Esophagus (tissue), 2 donors: ENCODE results near the gene CBS. TPM values are rescaled to one million over a fixed set of nuclear protein-coding genes. Genes with fewer than 3 reads are reported as not detected.
"Not testable (repeated sequence)": the region's sequence is repeated elsewhere in the genome, so short reads cannot be mapped to it uniquely, and the experiment has no call there.

Experiments used
- H3K27ac ChIP-seq, 2 donors: one replicate each; pipeline ENCODE4 v1.5.1; 2013; ENCODE audit warnings: low read depth in 2 of 2, mild to moderate bottlenecking in 2 of 2, inconsistent platforms in 1 of 2, low read length in 1 of 2, moderate library complexity in 1 of 2
- H3K27me3 ChIP-seq, 2 donors: one replicate each; pipeline ENCODE4 v1.6.1; 2013; ENCODE audit warnings: low read length in 2 of 2, control low read depth in 1 of 2, mild to moderate bottlenecking in 1 of 2; ENCODE audit not compliant: insufficient read depth in 2 of 2, control insufficient read depth in 1 of 2
- H3K36me3 ChIP-seq, 2 donors: one replicate each; pipeline ENCODE4 v1.6.1; 2013; ENCODE audit warnings: low read length in 1 of 2; ENCODE audit not compliant: control insufficient read depth in 2 of 2, insufficient read depth in 2 of 2
- H3K4me1 ChIP-seq, 2 donors: one replicate each; pipeline ENCODE4 v1.6.1; 2013; ENCODE audit warnings: low read length in 1 of 2; ENCODE audit not compliant: control insufficient read depth in 2 of 2, insufficient read depth in 2 of 2
- H3K4me3 ChIP-seq, 2 donors: one replicate each; pipeline ENCODE4 v1.5.1; 2013; ENCODE audit warnings: low read length in 2 of 2, mild to moderate bottlenecking in 2 of 2, low read depth in 1 of 2, moderate library complexity in 1 of 2
- H3K9me3 ChIP-seq, 2 donors: one replicate each; pipeline ENCODE4 v1.6.1; 2013; ENCODE audit warnings: mild to moderate bottlenecking in 2 of 2, low read depth in 1 of 2, low read length in 1 of 2, moderate library complexity in 1 of 2; ENCODE audit not compliant: control insufficient read depth in 2 of 2, insufficient read depth in 1 of 2
- WGBS, 2 donors: extraction: QIAGEN DNeasy Blood & Tissue Kit; methylation state at CpG; one replicate each; pipeline ENCODE4 v1.1.7; 2013; 5-methylcytosine and 5-hydroxymethylcytosine counted together
- polyA plus RNA-seq, 2 donors: library from polyadenylated mRNA; stranded (reverse); fragments of 200-250 nt; gene quantifications; one replicate each; pipeline ENCODE4 v1.2.3, GENCODE V29; 2013
- donor health status: healthy with polysubstance abuse.
- donor health status: Bipolar disorder and iron deficiency.

Gene CBS
- polyA plus RNA-seq, 2 donors = 0.92 to 2.2 TPM

DNA sequence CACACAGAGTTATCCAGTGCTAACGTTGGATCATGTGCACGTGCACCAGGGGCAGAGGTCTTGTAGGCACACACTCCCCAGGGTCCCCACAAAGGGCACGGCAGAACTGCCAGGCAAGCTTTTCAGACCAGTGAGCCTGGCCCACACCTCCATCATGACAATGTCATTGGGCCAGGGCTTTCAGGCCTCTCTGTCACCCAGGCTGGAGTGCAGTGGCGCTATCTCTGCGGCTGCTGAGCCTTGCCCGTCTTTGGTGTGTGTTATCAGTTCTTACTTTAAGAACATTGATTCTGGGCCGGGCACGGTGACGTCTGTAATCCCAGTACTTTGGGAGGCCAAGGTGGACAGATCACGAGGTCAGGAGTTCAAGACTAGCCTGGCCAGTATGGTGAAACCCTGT lies 57.1 kb downstream of the CBS start:
- WGBS, 2 donors = 84 to 89% methylated on average over 10 of the region's 10 CpGs
- H3K36me3 ChIP-seq = peaks cover 3 to 36% of the 10 kb centered on the region in 2 donors

DNA sequence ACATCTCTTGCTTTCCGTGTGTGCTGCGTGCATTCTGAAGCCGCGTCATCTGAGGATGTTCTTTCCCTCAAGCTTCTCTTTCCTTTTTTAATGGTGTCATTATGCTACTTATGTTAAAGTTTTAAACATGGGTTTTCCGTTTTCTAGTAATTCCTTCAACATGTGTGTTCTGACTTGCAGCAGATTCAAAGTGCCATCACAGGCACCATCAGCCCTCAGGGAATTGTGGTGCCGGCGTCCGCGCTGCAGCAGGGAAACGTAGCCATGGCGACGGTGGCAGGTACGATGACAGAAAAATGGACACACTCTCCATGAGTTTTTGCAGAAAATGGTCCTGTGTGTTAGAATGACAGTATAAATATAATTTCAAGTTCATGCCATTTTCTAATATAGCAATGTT lies 58.9 kb downstream of the CBS start:
- WGBS, 2 donors = 96% methylated on average over 13 of the region's 13 CpGs
- Histone ChIP-seq H3K27ac (no peak overlapping the region), H3K9me3 (no peaks in the 10 kb centered on the region), H3K36me3 (peaks cover 8 to 34% of the 10 kb centered on the region in 2 donors), H3K4me1 (no peaks in the 10 kb centered on the region), H3K27me3 (no peaks in the 10 kb centered on the region), H3K4me3 (no peak overlapping the region)

More for the DNA sequence above, 57.1 kb downstream of the CBS start:
- Histone ChIP-seq H3K4me1 (no peaks in the 10 kb centered on the region), H3K4me3 (no peak overlapping the region), H3K27me3 (no peaks in the 10 kb centered on the region), H3K27ac (no peak overlapping the region), H3K9me3 (no peaks in the 10 kb centered on the region)

GRCh38 chr21:43015906-43016540 lies 59.6 kb downstream of the CBS start:
- Histone ChIP-seq H3K36me3 (peaks cover 9 to 30% of the 10 kb centered on the region in 2 donors), H3K27me3 (no peaks in the 10 kb centered on the region), H3K4me1 (no peaks in the 10 kb centered on the region), H3K9me3 (no peaks in the 10 kb centered on the region), H3K4me3 (no peak overlapping the region), H3K27ac (no peak overlapping the region)
- 85% methylated on average over 13 of the region's 13 CpGs for WGBS, 2 donors

GRCh38 chr21:43012596-43012995 lies 63.0 kb downstream of the CBS start:
- WGBS, 2 donors = 87% methylated on average over 6 of the region's 6 CpGs
- peaks cover 9 to 18% of the 10 kb centered on the region in 2 donors for H3K36me3 ChIP-seq

DNA sequence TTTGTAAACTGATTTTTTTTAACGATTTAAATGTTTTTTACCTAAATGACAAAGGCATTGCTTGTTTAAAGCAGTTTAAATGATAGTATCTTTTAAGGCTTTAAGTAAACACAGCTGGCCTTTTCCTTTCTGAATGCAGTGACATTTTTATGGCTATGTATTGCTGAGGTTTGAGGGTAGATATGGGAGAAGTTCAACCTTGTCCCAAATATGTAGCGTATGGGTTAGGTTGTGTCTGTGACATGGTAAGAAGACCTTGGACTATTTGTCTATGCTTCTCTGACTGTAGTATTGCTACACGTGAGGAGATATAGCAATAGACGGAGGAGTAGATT lies 68.8 kb downstream of the CBS start:
- H3K4me1 ChIP-seq = peaks cover 0 to 3% of the 10 kb centered on the region in 2 donors
- 80 to 86% methylated on average over 4 of the region's 4 CpGs for WGBS, 2 donors
- H3K27me3 ChIP-seq = no peaks in the 10 kb centered on the region
- no peak overlapping the region for H3K4me3 ChIP-seq
- H3K36me3 ChIP-seq = peaks cover 4 to 5% of the 10 kb centered on the region in 2 donors
- no peak overlapping the region for H3K27ac ChIP-seq
- no peaks in the 10 kb centered on the region for H3K9me3 ChIP-seq

More at GRCh38 chr21:43012596-43012995, 63.0 kb downstream of the CBS start:
- no peak overlapping the region for H3K27ac ChIP-seq
- H3K9me3 ChIP-seq = no peaks in the 10 kb centered on the region
- H3K4me3 ChIP-seq = no peak overlapping the region
- no peaks in the 10 kb centered on the region for H3K27me3 ChIP-seq
- no peaks in the 10 kb centered on the region for H3K4me1 ChIP-seq

DNA sequence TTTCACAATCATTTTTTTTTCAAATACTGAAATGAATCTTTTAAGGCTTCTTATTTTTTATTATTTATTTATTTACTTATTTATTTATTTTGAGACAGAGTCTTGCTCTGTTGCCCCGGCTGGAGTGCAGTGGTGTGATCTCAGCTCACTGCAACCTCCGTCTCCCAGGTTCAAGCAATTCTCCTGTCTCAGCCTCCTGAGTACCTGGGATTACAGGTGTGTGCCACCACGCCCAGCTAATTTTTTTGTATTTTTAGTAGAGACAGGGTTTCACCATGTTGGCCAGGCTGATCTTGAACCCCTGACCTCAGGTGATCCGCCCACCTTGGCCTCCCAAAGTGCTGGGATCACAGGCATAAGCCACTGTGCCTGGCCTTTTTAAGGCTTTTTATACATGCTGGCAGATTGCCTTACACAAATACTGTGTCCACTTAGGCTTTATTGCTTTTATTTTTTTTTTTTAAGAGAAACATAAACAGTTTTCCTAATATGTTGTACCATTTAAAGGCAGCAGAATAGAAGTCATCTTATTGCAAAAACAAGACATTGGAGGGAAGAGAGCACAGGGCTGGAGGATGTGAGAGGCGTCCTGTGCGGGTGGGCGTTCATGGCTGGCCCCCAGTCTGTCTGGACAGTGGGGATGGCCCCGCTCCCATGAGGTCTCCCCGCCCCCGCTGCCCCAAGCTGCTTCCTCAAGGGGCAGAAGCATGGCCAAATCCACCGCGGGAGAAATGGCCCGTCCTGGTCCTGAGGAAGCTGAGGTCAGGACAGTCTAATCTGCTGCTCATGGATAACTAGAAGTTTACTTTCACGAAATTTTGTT lies 69.4 kb downstream of the CBS start:
- H3K36me3 ChIP-seq, H3K27me3 ChIP-seq, H3K4me3 ChIP-seq, H3K9me3 ChIP-seq, H3K4me1 ChIP-seq, H3K27ac ChIP-seq: not testable (repeated sequence)
- 71 to 82% methylated on average over 14 of the region's 14 CpGs for WGBS, 2 donors

DNA sequence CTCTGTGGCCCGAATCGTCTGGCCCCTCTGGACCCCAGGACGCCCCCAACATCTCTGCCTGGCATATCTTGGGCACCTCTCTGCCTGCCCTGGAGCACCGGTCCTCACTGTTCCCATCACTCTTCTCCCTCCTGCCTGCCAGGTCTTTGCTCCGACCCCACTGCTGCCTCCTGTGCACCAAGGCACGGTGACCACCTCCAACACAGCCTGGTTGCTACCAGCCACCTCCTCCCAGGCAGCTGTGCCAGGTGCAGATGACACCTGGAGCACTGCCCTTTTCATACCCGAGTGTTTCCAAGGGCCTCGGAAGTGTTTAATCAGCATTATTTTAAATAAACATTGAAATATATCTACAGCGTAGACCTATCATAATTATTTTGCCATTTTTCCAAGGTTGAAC lies 70.0 kb downstream of the CBS start:
- WGBS, 2 donors = 74 to 81% methylated on average over 9 of the region's 9 CpGs
- no peak overlapping the region for H3K27ac ChIP-seq
- peaks cover 2% of the 10 kb centered on the region in 2 donors for H3K36me3 ChIP-seq
- H3K4me3 ChIP-seq = no peak overlapping the region
- peaks cover 2 to 6% of the 10 kb centered on the region in 2 donors for H3K4me1 ChIP-seq
- no peaks in the 10 kb centered on the region for H3K27me3 ChIP-seq
- no peaks in the 10 kb centered on the region for H3K9me3 ChIP-seq

GRCh38 chr21:43004926-43005325 lies 70.7 kb downstream of the CBS start:
- peaks cover 2 to 6% of the 10 kb centered on the region in 2 donors for H3K4me1 ChIP-seq
- no peaks in the 10 kb centered on the region for H3K27me3 ChIP-seq

More at GRCh38 chr21:43004926-43005325, 70.7 kb downstream of the CBS start:
- Histone ChIP-seq H3K4me3 (no peak overlapping the region), H3K9me3 (no peaks in the 10 kb centered on the region), H3K36me3 (peaks cover 2% of the 10 kb centered on the region in 2 donors), H3K27ac (no peak overlapping the region)
- 74 to 80% methylated on average over 8 of the region's 8 CpGs for WGBS, 2 donors
